Measurements from ENCODE around the gene BIRC7.

Gene BIRC7

GRCh38 chr20:63225082-63225454 lies 10.6 kb upstream of the BIRC7 start:
- DNase-seq (ENCODE audit: low spot score) = no peak

- DNase-seq (ENCODE audit: low spot score) = no peak
These were observed 9.4 kb upstream of the BIRC7 start for GRCh38 chr20:63226042-63226943.

GRCh38 chr20:63227260-63227659 lies 8.4 kb upstream of the BIRC7 start:
- no peak for DNase-seq (ENCODE audit: low spot score)

- no peak for DNase-seq (ENCODE audit: low spot score)
These were observed 6.9 kb upstream of the BIRC7 start for GRCh38 chr20:63228806-63229205.

GRCh38 chr20:63230800-63231268 lies 4.9 kb upstream of the BIRC7 start:
- DNase-seq (ENCODE audit: low spot score) = no peak

GRCh38 chr20:63232235-63233060 lies 3.3 kb upstream of the BIRC7 start:
- DNase-seq (ENCODE audit: low spot score) = no peak

GRCh38 chr20:63233061-63233344 lies 2.7 kb upstream of the BIRC7 start:
- no peak for DNase-seq (ENCODE audit: low spot score)

GRCh38 chr20:63233924-63234323 lies 1.8 kb upstream of the BIRC7 start:
- no peak for DNase-seq (ENCODE audit: low spot score)

- no peak for DNase-seq (ENCODE audit: low spot score)
These were observed 859 bp upstream of the BIRC7 start for GRCh38 chr20:63234693-63235398.

GRCh38 chr20:63236116-63236837 lies 572 bp downstream of the BIRC7 start:
- no peak for DNase-seq (ENCODE audit: low spot score)

GRCh38 chr20:63238031-63238430 lies 2.3 kb downstream of the BIRC7 start:
- no peak for DNase-seq (ENCODE audit: low spot score)

- no peak for DNase-seq (ENCODE audit: low spot score)
These were observed 2.9 kb downstream of the BIRC7 start for GRCh38 chr20:63238514-63239125.

- no peak for DNase-seq (ENCODE audit: low spot score)
These were observed 3.7 kb downstream of the BIRC7 start for GRCh38 chr20:63239431-63239830.

GRCh38 chr20:63240004-63240403 lies 4.3 kb downstream of the BIRC7 start:
- no peak for DNase-seq (ENCODE audit: low spot score)

- DNase-seq (ENCODE audit: low spot score) = no peak
These were observed 5.6 kb downstream of the BIRC7 start for GRCh38 chr20:63241272-63241671.

- DNase-seq (ENCODE audit: low spot score) = no peak
These were observed 7.0 kb downstream of the BIRC7 start for GRCh38 chr20:63242736-63243135.

- DNase-seq (ENCODE audit: low spot score) = no peak
These were observed 8.0 kb downstream of the BIRC7 start for GRCh38 chr20:63243604-63244247.

GRCh38 chr20:63244468-63244867 lies 8.8 kb downstream of the BIRC7 start:
- no peak for DNase-seq (ENCODE audit: low spot score)

- no peak for DNase-seq (ENCODE audit: low spot score)
These were observed 11.0 kb downstream of the BIRC7 start for GRCh38 chr20:63246490-63247288.

GRCh38 chr20:63247671-63248228 lies 12.0 kb downstream of the BIRC7 start:
- DNase-seq (ENCODE audit: low spot score) = no peak

All from left forelimb (tissue), 1 donor.